ENCODE results near the gene DHX30. TPM values are rescaled to one million over a fixed set of nuclear protein-coding genes. Genes with fewer than 3 reads are reported as not detected.
"Not testable (repeated sequence)": the region's sequence is repeated elsewhere in the genome, so short reads cannot be mapped to it uniquely, and the experiment has no call there.

DHX30 gene
- total RNA-seq, 2 donors from 2014 or later: 62.2 to 84.4 TPM

DNA sequence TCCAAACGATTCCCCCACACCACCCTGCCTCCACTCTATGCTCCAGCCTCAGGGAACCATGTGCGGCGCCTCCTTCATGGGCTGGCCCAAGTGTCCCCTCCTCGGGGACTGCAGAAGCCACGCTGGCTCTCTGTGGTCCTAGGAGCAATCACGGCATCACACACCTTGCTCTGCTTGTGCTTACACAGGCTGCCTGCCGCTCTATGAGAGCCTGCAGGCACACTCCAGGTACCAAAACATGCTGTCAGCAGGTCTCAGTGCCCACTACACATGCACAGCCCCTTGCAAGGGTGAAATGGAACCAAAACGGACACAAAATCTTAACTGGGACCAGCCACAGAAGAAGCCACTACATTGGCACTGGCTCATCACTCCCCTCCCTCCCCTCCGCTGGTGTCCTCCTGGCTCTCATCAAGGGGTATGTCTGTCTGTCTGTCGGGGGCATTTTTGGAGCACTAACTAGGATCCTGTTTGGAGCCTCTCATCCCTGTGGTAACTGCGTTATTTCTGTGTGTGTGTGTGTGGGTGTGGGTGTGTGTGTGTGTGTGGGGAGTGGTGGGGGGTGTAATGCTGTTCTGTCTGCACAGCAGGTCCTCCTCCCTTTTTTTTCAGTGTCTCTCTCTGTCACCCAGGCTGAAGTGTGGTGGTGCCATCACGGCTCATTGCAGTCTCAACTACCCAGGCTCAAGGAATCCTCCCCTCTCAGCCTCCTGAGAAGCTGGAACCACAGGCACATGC lies 60.6 kb downstream of the DHX30 start:
- H3K36me3 Mint-ChIP-seq: no peaks in the 10 kb centered on the region
- peak overlapping the region in 1 of 2 donors; percentile 62 for H3K27ac Mint-ChIP-seq
- H3K9me3 Mint-ChIP-seq: no peaks in the 10 kb centered on the region
- ATAC-seq (peak in 1 of 2 donors; percentile 5), DNase-seq (ENCODE audit: low spot score in 2 of 2) (no peak)

DNA sequence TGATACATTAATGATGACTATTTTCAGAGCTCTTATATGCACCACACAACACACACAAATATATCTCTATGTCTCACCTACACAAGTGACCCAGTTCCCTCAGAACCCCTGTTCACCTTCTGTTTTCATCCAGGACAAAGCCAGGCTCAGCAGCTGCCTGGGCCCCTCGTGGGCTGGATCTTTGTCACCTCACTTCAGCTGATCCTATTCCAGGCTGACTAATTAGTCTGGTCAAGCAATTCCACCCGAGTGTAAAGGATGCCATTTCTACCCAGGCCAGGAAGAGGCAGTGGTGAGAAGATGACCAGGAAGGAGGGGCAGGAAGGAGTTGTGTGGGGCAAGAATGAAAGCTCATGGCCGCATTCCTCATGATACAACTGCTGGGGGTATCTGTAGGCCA lies 62.3 kb downstream of the DHX30 start:
- ATAC-seq (no peak), DNase-seq (ENCODE audit: low spot score in 2 of 2) (no peak)
- Mint-ChIP-seq H3K9me3 (no peaks in the 10 kb centered on the region), H3K27ac (peak overlapping the region; percentile 3 to 85), H3K36me3 (no peaks in the 10 kb centered on the region)

DNA sequence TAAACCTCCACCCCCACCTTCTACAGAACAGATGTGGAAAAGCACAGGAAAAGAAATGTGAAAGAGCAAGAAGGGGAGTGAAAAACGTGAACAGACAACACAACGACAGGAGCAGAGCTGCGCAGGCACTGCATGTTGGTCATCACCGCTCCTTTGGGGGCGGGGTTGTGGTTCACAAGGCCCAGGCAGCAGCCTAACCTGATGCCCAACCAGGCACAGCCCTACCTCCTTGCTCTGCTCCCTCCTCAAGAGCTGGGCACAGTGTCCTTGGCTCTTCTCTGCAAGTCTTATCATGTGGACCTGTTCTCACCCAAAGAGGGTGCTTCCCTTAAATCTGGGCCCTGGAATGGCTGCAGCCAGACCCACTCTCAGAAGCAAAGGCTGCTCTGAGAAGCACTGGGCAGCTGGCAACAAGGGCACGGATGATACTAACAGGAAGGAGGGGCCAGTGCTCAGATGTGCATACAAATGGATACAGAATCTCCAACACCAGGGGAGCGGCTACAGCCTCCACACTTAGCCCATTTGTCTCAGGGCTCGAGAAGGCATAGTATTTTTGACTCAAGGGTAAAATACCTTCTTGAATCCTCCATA lies 64.6 kb downstream of the DHX30 start:
- ATAC-seq (no peak), DNase-seq (ENCODE audit: low spot score in 2 of 2) (no peak)
- H3K36me3 Mint-ChIP-seq: peaks cover 0 to 5% of the 10 kb centered on the region in 2 donors
- no peaks in the 10 kb centered on the region for H3K9me3 Mint-ChIP-seq
- peak overlapping the region in 1 of 2 donors; percentile 39 for H3K27ac Mint-ChIP-seq

DNA sequence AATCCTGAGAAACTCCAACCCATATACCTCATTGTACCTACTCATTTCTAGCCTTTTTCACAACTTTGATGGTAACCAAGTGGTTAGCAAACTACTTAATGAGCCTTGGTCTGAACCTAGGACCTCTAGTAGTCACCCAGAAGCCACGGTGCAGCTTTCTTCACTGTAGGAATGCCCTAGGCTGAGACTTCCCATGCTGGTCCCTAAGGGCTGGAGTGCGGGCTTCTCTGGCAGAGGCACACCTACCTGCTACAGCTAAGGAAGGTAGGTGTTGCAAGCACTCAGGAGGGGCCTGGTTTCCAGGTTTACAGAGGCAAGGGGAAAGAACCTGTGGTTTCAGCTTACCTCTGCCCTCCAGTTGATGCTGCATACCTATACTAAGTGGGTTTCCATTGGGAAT lies 65.4 kb downstream of the DHX30 start:
- ATAC-seq (no peak), DNase-seq (ENCODE audit: low spot score in 2 of 2) (no peak)
- no peak overlapping the region for H3K27ac Mint-ChIP-seq
- H3K9me3 Mint-ChIP-seq: no peaks in the 10 kb centered on the region
- peaks cover 0 to 5% of the 10 kb centered on the region in 2 donors for H3K36me3 Mint-ChIP-seq

DNA sequence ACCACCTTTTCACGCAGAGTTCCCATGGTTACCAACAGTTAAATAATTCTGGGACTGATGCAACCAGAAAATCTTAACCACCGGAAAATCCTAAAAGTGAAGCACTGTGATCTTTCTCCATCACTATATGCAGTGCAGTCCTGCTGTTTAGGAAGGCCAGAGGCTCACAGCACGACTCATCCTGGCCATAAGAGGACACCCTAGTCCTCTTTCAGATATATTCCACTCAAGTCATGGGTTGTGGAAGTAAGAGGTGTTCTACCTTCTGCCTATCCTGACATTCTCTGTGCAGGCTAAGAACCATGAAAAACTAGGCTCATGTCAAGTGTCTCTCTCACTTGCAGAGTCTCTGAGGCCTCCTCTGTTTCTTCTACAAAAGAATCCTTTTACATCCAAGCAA lies 67.2 kb downstream of the DHX30 start:
- Mint-ChIP-seq H3K36me3 (peaks cover 0 to 5% of the 10 kb centered on the region in 2 donors), H3K27ac (peak overlapping the region in 1 of 2 donors; percentile 4), H3K9me3 (no peaks in the 10 kb centered on the region)
- DNase-seq (ENCODE audit: low spot score in 2 of 2) (no peak), ATAC-seq (no peak)

DNA sequence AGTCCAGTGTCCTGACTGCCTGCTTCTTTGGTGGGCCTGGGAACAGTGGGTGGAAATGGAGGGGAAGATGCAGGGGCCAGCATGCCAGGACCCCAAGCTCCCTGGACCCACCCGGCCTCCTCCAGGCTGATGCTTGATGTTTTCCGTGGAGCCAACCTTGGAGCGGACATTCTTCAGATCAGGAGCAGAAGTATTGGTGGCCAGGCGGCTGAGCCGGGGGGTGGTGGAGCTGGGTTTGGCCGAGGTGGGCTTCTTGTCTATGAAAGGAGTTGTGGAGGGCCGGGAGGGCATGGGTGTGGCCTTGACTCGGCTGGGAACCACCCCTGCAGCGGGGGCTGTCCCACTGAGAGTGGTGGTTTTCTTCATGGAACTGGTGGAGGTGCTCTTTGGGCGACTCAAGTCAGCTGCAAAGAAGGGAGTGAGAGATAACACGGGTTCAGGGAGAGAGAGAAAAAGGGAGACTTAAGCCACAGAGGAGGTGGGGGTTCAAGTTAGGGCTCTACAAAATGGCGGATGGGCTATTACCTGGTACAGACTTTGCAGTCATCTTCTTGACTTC lies 67.8 kb downstream of the DHX30 start:
- Mint-ChIP-seq H3K36me3 (peaks cover 0 to 5% of the 10 kb centered on the region in 2 donors), H3K27ac (peak overlapping the region in 1 of 2 donors; percentile 75), H3K9me3 (no peaks in the 10 kb centered on the region)
- DNase-seq (ENCODE audit: low spot score in 2 of 2) (no peak), ATAC-seq (no peak)

DNA sequence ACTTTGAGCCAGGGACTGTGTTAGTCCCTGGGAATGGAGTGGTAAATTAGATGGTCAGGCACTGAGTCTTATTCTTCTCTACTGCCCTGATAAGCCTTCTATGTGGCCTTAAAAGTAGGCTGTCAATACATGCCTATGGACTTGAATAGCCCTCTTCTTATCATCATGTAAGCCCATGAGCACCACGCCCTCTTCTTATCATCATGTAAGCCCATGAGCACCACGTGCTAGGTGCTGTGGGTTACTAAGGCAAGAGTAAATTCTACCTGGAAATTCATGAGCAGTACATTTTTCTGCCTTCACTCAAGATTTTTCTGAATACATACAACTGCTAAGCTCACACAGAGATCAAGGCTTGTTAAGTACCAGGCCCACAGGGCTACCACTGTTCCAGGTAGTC lies 68.5 kb downstream of the DHX30 start:
- H3K36me3 Mint-ChIP-seq: peaks cover 0 to 5% of the 10 kb centered on the region in 2 donors
- ATAC-seq (no peak), DNase-seq (ENCODE audit: low spot score in 2 of 2) (no peak)
- H3K9me3 Mint-ChIP-seq: no peaks in the 10 kb centered on the region
- H3K27ac Mint-ChIP-seq: no peak overlapping the region

DNA sequence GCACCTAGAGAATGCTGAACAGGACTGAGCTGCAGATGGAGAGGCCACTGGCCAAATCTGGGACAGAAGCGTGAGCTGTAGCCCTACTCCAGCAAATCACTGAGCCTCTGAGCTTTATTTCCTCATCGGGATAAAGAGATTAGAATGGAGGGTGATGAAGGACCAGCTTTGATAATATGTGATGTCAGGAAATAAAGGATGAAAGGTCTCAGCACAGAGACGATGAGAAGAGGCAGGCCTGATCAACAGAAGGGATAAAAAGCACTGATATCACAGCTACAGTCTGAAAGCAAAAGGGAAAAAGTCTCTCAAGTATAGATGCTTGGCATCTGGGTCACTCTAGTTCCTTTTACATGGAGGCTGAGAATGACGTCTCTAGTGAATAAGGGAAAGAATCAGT lies 70.0 kb downstream of the DHX30 start:
- Mint-ChIP-seq H3K9me3 (no peaks in the 10 kb centered on the region), H3K27ac (no peak overlapping the region), H3K36me3 (peaks cover 0 to 5% of the 10 kb centered on the region in 2 donors)
- no peak for ATAC-seq
- no peak for DNase-seq (ENCODE audit: low spot score in 2 of 2)

DNA sequence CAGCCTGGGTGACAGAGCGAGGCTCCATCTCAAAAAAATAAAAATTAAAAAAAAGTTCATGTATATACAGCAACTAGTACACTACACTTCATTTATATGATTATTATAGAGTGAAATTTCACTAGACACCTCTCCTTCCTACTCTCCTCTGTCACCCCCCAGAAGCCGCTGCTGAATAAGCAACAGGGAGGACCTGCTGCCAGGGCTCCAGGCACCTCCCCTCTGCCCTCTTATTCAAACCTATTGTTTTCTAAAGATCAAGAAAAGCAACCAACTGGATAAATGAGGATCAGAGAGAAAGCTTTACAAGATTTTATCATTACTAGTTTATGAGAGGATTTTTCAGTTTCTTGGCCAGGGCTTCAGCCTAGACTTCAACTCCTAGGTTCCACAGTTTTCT lies 71.5 kb downstream of the DHX30 start:
- DNase-seq (ENCODE audit: low spot score in 2 of 2) (no peak), ATAC-seq (no peak)
- Mint-ChIP-seq H3K36me3 (peaks cover 0 to 5% of the 10 kb centered on the region in 2 donors), H3K9me3 (no peaks in the 10 kb centered on the region), H3K27ac (peak overlapping the region in 1 of 2 donors; percentile 65)

DNA sequence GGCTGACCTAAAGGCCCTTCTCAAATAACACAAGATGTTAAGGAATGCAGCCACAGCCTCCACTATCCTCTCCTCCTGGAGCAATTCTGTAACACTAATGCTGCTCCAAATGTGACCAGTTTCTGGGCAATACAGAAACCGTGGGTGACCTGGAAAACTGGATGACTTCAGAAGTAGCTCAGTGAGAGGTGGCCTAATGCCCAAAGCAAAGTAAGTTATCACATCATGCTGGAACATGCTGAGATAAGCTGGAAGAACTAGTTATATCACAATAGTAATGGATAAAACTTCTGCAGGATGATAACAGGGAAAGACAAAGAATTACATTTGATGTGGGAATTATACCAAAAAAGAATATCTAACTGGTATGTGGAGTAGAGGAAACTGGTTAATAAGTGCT lies 72.0 kb downstream of the DHX30 start:
- no peaks in the 10 kb centered on the region for H3K9me3 Mint-ChIP-seq

DNA sequence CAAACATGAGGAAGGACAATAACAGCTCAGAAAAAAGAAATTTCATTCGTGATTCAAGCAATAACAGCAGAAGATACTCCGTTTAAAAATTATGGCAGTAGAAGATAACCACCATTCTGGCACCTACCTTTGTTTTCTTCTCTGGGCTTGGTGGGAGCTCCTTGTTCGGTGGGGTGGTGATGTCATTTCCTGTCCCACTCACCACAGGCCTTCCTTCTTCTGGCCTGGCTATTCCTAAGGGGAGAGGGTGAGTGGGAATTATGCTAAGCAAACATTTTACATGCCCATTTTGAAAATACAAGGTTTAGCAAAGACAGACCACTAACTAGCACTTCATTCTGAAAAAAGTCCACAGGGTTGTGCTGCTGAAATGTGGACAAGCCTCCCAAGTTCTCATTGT lies 74.4 kb downstream of the DHX30 start:
- Mint-ChIP-seq H3K36me3 (no peaks in the 10 kb centered on the region), H3K9me3 (no peaks in the 10 kb centered on the region), H3K27ac (no peak overlapping the region)
- ATAC-seq (no peak), DNase-seq (ENCODE audit: low spot score in 2 of 2) (no peak)

More for the DNA sequence above, 72.0 kb downstream of the DHX30 start:
- Mint-ChIP-seq H3K36me3 (peaks cover 0 to 5% of the 10 kb centered on the region in 2 donors), H3K27ac (no peak overlapping the region)
- ATAC-seq (no peak), DNase-seq (ENCODE audit: low spot score in 2 of 2) (no peak)

DNA sequence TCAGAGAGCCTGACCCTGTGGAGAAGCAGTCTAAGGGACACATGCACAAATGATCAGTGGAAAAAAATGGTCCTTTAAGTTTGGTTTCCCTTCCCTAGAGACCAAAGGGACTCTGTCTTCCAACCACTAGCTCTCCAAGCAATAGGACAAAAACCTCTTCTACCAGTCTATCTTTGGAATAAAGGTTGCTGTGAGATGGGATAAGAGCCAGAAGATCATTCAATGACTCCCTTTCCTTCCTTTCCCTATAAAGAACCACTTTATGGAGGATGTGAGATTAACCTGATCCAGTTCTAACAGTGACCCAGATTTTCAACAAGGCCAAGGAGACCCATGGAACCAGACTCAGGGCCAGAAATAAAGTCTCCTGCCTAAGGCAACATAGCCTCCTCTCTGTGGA lies 74.8 kb downstream of the DHX30 start:
- no peaks in the 10 kb centered on the region for H3K9me3 Mint-ChIP-seq
- DNase-seq (ENCODE audit: low spot score in 2 of 2) (no peak), ATAC-seq (no peak)
- H3K27ac Mint-ChIP-seq: no peak overlapping the region
- no peaks in the 10 kb centered on the region for H3K36me3 Mint-ChIP-seq

DNA sequence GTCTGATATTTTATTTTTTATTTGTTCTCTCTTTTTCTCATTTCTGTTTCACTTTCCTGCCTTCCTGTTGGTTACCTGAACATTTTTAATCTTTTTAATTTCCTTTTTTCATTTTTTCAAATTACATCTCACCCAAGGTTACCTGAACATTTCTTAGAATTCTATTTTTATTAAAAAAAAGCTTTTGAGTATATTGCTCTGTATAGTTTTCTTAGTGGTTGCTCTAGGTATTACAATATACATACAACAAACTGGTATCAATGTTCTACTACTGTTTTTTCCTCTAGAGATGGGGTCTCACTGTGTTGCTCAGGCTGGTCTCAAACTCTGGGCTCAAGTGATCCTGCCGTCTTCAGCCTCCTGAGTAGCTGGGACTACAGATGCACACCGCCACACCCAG lies 79.4 kb downstream of the DHX30 start:
- Mint-ChIP-seq H3K27ac (no peak overlapping the region), H3K36me3 (peaks cover 10 to 22% of the 10 kb centered on the region in 2 donors), H3K9me3 (no peaks in the 10 kb centered on the region)
- DNase-seq (ENCODE audit: low spot score in 2 of 2) (no peak), ATAC-seq (no peak)

DNA sequence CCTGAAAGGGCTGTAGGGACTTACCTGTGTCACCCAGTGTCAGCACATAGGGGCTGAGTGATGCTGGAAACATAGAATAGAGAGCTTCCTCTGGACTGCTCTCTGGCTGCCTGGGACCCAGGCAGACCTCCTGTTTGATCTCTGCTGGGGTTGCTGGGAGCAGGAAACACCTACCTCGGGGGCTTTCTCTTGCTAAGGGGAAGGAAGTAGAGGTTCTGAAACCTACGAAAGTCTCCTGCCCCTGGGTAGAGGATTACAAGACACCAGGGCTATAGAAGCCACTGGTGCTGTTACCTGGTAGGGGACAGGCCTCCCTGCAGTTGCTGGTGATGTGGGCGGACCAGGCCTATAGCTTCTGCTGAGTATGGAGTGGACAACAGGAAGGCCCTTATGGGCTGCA lies 81.7 kb downstream of the DHX30 start:
- no peaks in the 10 kb centered on the region for H3K9me3 Mint-ChIP-seq
- peak overlapping the region in 1 of 2 donors; percentile 9 for H3K27ac Mint-ChIP-seq
- ATAC-seq: no peak
- DNase-seq (ENCODE audit: low spot score in 2 of 2): no peak
- peaks cover 16 to 22% of the 10 kb centered on the region in 2 donors for H3K36me3 Mint-ChIP-seq

DNA sequence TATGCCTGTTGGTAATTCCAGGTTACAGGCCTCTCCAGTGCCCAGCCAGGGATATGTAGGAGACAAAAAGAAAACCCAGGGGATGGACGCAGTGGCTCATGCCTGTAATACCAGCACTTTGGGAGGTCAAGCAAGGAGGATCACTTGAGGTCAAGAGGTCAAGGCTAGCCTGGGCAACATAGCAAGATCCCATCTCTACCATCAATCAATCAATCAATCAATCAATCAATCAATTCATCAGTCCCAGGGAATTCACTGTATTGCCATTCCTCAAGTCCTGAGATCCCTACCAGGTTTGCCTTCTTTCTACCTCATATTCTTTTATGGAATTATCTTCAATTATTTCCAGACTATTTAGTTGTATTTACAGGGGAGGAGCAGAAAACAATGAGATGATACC lies 82.2 kb downstream of the DHX30 start:
- peak overlapping the region in 1 of 2 donors; percentile 9 for H3K27ac Mint-ChIP-seq
- DNase-seq (ENCODE audit: low spot score in 2 of 2) (no peak), ATAC-seq (no peak)
- H3K36me3 Mint-ChIP-seq: peaks cover 16 to 22% of the 10 kb centered on the region in 2 donors
- no peaks in the 10 kb centered on the region for H3K9me3 Mint-ChIP-seq

DNA sequence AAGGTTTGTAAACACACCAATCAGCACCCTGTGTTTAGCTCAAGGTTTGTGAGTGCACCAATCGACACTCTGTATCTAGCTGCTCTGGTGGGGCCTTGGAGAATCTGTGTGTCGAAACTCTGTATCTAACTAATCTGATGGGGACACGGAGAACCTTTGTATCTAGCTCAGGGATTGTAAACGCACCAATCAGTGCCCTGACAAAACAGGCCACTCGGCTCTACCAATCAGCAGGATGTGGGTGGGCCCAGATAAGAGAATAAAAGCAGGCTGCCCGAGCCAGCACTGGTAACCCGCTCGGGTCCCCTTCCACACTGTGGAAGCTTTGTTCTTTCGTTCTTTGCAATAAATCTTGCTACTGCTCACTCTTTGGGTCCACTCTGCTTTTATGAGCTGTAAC lies 85.1 kb downstream of the DHX30 start:
- peak overlapping the region in 1 of 2 donors; percentile 52 for H3K27ac Mint-ChIP-seq
- not testable (repeated sequence) for ATAC-seq; DNase-seq (ENCODE audit: low spot score in 2 of 2); H3K9me3 Mint-ChIP-seq
- H3K36me3 Mint-ChIP-seq: peaks cover 16 to 29% of the 10 kb centered on the region in 2 donors

DNA sequence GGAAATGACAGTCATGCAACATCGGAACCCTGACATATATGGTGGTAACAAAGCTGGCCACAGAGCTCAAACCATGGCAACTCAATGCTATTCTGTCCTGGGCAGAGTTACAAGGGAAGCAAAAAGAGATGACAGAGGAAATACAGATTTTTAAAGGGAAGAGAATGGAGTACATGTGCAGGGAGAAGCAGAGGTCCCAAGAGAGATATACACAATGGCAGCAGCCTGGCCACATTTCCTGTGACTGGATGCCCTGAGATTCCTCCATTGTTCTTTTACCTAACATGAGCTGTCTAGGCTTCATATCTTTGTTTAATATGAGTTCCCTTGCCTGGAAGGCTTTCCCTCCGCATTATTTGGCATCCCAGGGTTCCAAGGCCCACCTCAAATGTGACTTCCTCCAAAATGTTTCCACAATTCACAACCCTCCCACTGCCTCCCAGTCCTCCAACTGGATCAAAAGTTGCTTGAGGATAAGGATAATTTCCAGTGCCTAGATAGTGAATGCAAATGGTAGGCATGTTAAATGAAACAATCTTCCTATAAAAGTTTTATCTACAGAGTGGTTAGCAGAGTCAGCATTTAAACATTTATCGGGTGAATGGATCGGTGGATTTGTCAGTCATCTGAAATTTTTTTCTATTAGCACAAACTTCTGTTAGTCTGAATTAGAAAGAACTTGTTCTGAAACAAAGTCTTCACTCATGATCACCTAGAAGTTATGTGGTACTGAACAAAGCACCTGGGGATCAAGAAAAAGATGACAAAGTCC lies 86.2 kb downstream of the DHX30 start:
- DNase-seq (ENCODE audit: low spot score in 2 of 2): no peak
- Mint-ChIP-seq H3K9me3 (no peaks in the 10 kb centered on the region), H3K36me3 (peaks cover 16 to 29% of the 10 kb centered on the region in 2 donors)

More for the DNA sequence above, 86.2 kb downstream of the DHX30 start:
- peak overlapping the region in 1 of 2 donors; percentile 24 for H3K27ac Mint-ChIP-seq
- no peak for ATAC-seq
